Right renal pelvis (tissue), 4 donors: Measurements from ENCODE around the gene KLHL18. TPM values are rescaled to one million over a fixed set of nuclear protein-coding genes. Genes with fewer than 3 reads are reported as not detected.
"Not testable (repeated sequence)": the region's sequence is repeated elsewhere in the genome, so short reads cannot be mapped to it uniquely, and the experiment has no call there.

Experiments
- DNase-seq, 4 donors: peaks; one replicate each; pipeline ENCODE4 v3.0.0-alpha.2; 2013; ENCODE audit warnings: low read depth in 4 of 4, low spot score in 3 of 4, missing footprints in 1 of 4
- polyA plus RNA-seq, 4 donors: library from polyadenylated mRNA; unstranded; fragments of 120-200 nt; gene quantifications; one replicate each; pipeline ENCODE4 v1.2.1, GENCODE V29; 2013; ENCODE audit not compliant: insufficient read length in 4 of 4

The KLHL18 gene
- polyA plus RNA-seq, 4 donors = 12.4 to 14.5 (median 13.4) TPM

- DNase-seq = no peak
Measured at GRCh38 chr3:47270526-47270925, 12.2 kb upstream of the KLHL18 start.

GRCh38 chr3:47273564-47273963 is 9.2 kb upstream of the KLHL18 start:
- no peak for DNase-seq

GRCh38 chr3:47274652-47275051 is 8.1 kb upstream of the KLHL18 start:
- no peak for DNase-seq

- DNase-seq = no peak
Measured at GRCh38 chr3:47276558-47276957, 6.2 kb upstream of the KLHL18 start.

GRCh38 chr3:47280519-47280918 is 2.2 kb upstream of the KLHL18 start:
- no peak for DNase-seq

- DNase-seq = no peak
Measured at GRCh38 chr3:47283193-47283537, 421 bp downstream of the KLHL18 start.

- no peak for DNase-seq
Measured at GRCh38 chr3:47283591-47284364, 1.0 kb downstream of the KLHL18 start.

- DNase-seq = no peak
Measured at GRCh38 chr3:47288966-47289910, 6.5 kb downstream of the KLHL18 start.

- no peak for DNase-seq
Measured at GRCh38 chr3:47291158-47291753, 8.5 kb downstream of the KLHL18 start.

GRCh38 chr3:47291754-47292420 is 9.1 kb downstream of the KLHL18 start:
- not testable (repeated sequence) for DNase-seq

- DNase-seq = no peak
Measured at GRCh38 chr3:47293822-47294221, 11.1 kb downstream of the KLHL18 start.

GRCh38 chr3:47294392-47294791 is 11.6 kb downstream of the KLHL18 start:
- DNase-seq = no peak

- DNase-seq = no peak
Measured at GRCh38 chr3:47295322-47295721, 12.6 kb downstream of the KLHL18 start.

- DNase-seq = no peak
Measured at GRCh38 chr3:47295976-47296375, 13.2 kb downstream of the KLHL18 start.

GRCh38 chr3:47296562-47297302 is 14.0 kb downstream of the KLHL18 start:
- no peak for DNase-seq

- DNase-seq = no peak
Measured at GRCh38 chr3:47298439-47298838, 15.7 kb downstream of the KLHL18 start.

GRCh38 chr3:47299381-47300318 is 16.9 kb downstream of the KLHL18 start:
- no peak for DNase-seq

- no peak for DNase-seq
Measured at GRCh38 chr3:47301456-47301855, 18.7 kb downstream of the KLHL18 start.

GRCh38 chr3:47306022-47306421 is 23.3 kb downstream of the KLHL18 start:
- DNase-seq = no peak
